Liver (tissue), 9 donors: ENCODE data around the gene TTC7B. TPM values are rescaled to one million over a fixed set of nuclear protein-coding genes. Genes with fewer than 3 reads are reported as not detected.

ENCODE experiments used
- DNase-seq: peaks from one replicate; pipeline ENCODE4 v3.0.0-alpha.2; 2017; ENCODE audit warnings: low spot score
- H3K27ac ChIP-seq, 2 donors: one replicate each; pipeline ENCODE4 v1.7.0; 2013; ENCODE audit warnings: inconsistent platforms in 2 of 2, low read length in 2 of 2, control low read depth in 1 of 2, low read depth in 1 of 2, mild to moderate bottlenecking in 1 of 2
- H3K27me3 ChIP-seq, 4 donors: one replicate each; pipeline versions ENCODE4 v1.6.1 to v1.7.0; 2013; ENCODE audit warnings: low read length in 3 of 4, inconsistent platforms in 1 of 4, mild to moderate bottlenecking in 1 of 4, moderate library complexity in 1 of 4; ENCODE audit not compliant: control insufficient read depth in 4 of 4, insufficient read depth in 4 of 4
- H3K36me3 ChIP-seq, 4 donors: one replicate each; pipeline versions ENCODE4 v1.6.1 to v1.7.0; 2013; ENCODE audit warnings: low read length in 3 of 4, mild to moderate bottlenecking in 3 of 4, low read depth in 1 of 4, moderate library complexity in 1 of 4; ENCODE audit not compliant: control insufficient read depth in 4 of 4, insufficient read depth in 3 of 4
- H3K4me1 ChIP-seq, 4 donors: one replicate each; pipeline versions ENCODE4 v1.6.1 to v1.7.0; 2013; ENCODE audit warnings: low read length in 3 of 4, mild to moderate bottlenecking in 3 of 4, moderate library complexity in 1 of 4; ENCODE audit not compliant: control insufficient read depth in 4 of 4, insufficient read depth in 4 of 4
- H3K4me3 ChIP-seq, 3 donors: one replicate each; pipeline versions ENCODE4 v1.6.1 to v1.7.0; 2013; ENCODE audit warnings: low read length in 3 of 3, control low read depth in 1 of 3, low read depth in 1 of 3, mild to moderate bottlenecking in 1 of 3
- H3K9ac ChIP-seq, 2 donors: one replicate each; pipeline ENCODE4 v1.7.0; 2013; ENCODE audit warnings: low read length in 2 of 2, mild to moderate bottlenecking in 2 of 2, moderate library complexity in 2 of 2, control low read depth in 1 of 2, low read depth in 1 of 2
- H3K9me3 ChIP-seq, 4 donors: one replicate each; pipeline versions ENCODE4 v1.6.1 to v1.7.0; 2013; ENCODE audit warnings: low read length in 3 of 4; ENCODE audit not compliant: control insufficient read depth in 4 of 4
- ATF3 ChIP-seq: IDR thresholded peaks from 2 replicates; pipeline ENCODE4 v1.6.1; 2016; ENCODE audit warnings: antibody characterized with exemption
- EGR1 ChIP-seq, 2 donors: IDR thresholded peaks; 2 replicates each; pipeline ENCODE4 v1.6.1; 2016 to 2018; ENCODE audit warnings: antibody characterized with exemption in 2 of 2, low read depth in 2 of 2
- FOXA1 ChIP-seq: IDR thresholded peaks from 2 replicates; pipeline ENCODE4 v1.6.1; 2016; ENCODE audit warnings: antibody characterized with exemption
- FOXA2 ChIP-seq: IDR thresholded peaks from 2 replicates; pipeline ENCODE4 v1.6.1; 2016; ENCODE audit warnings: antibody characterized with exemption
- GABPA ChIP-seq, 2 donors: IDR thresholded peaks in 1 of 2; conservative IDR thresholded peaks in 1 of 2; 2 replicates each; pipeline ENCODE4 v1.6.1; 2016; ENCODE audit warnings: antibody characterized with exemption in 2 of 2, mild to moderate bottlenecking in 1 of 2, moderate library complexity in 1 of 2
- HNF4A ChIP-seq, 2 donors: conservative IDR thresholded peaks; 2 replicates each; pipeline ENCODE4 v1.6.1; 2016; ENCODE audit warnings: antibody characterized with exemption in 2 of 2, mild to moderate bottlenecking in 2 of 2
- HNF4G ChIP-seq: IDR thresholded peaks from 2 replicates; pipeline ENCODE4 v1.6.1; 2016; ENCODE audit warnings: antibody characterized with exemption
- JUND ChIP-seq, 2 donors: IDR thresholded peaks; 2 replicates each; pipeline ENCODE4 v1.6.1; 2016; ENCODE audit warnings: antibody characterized with exemption in 2 of 2
- MAX ChIP-seq: IDR thresholded peaks from 2 replicates; pipeline ENCODE4 v1.6.1; 2016; ENCODE audit warnings: antibody characterized with exemption
- NR2F2 ChIP-seq: IDR thresholded peaks from 2 replicates; pipeline ENCODE4 v1.6.1; 2016; ENCODE audit warnings: antibody characterized with exemption
- RXRA ChIP-seq, 2 donors: IDR thresholded peaks; 2 replicates each; pipeline ENCODE4 v1.6.1; 2017 to 2018; ENCODE audit warnings: antibody characterized with exemption in 2 of 2, mild to moderate bottlenecking in 1 of 2
- TAF1 ChIP-seq: conservative IDR thresholded peaks from 2 replicates; pipeline ENCODE4 v1.6.1; 2016; ENCODE audit warnings: antibody characterized with exemption, mild to moderate bottlenecking
- YY1 ChIP-seq: IDR thresholded peaks from 2 replicates; pipeline ENCODE4 v1.6.1; 2016; ENCODE audit warnings: antibody characterized with exemption, mild to moderate bottlenecking
- WGBS: extraction: QIAGEN DNeasy Blood & Tissue Kit; methylation state at CpG from one replicate; pipeline ENCODE4 v1.1.7; 2013; 5-methylcytosine and 5-hydroxymethylcytosine counted together
- polyA plus RNA-seq, 2 donors: library from polyadenylated mRNA; stranded (reverse) in 1 of 2; unstranded in 1 of 2; fragments of 200-250 nt in 1 of 2; fragments of >200 nt in 1 of 2; fragmentation: Nextera tagmentation in 1 of 2; extraction: Ambion mirVana in 1 of 2; gene quantifications; one replicate each; pipeline versions ENCODE4 v1.2.1 to v1.2.3, GENCODE V29; 2013 to 2015
- total RNA-seq, 2 donors: library from RNA; depleted of rRNA; stranded (reverse); fragments of >200 nt; gene quantifications; one replicate each; pipeline ENCODE4 v1.2.3, GENCODE V29; 2014
- TF ChIP-seq, protein P1 (sequence below): IDR thresholded peaks from 2 replicates; pipeline ENCODE4 v1.6.1; 2016; ENCODE audit warnings: antibody characterized with exemption
- TF ChIP-seq, protein P2 (sequence below): fragments of 150-350 bp; IDR thresholded peaks from 2 replicates; pipeline ENCODE4 v1.5.1; 2017; ENCODE audit warnings: improper control_type of control experiment, low read depth, low read length; ENCODE audit not compliant: missing input control
- TF ChIP-seq, protein P3 (sequence below): IDR thresholded peaks from 2 replicates; pipeline ENCODE4 v1.6.1; 2016; ENCODE audit warnings: antibody characterized with exemption, mild to moderate bottlenecking
- donor health status: healthy.
- donor health status: healthy.
- donor health status: healthy.
- donor health status: healthy.
- donor health status: healthy.

Gene TTC7B
- total and polyA plus RNA-seq, 4 donors, result 9.1 to 31.0 (median 12.5) TPM

- TF ChIP-seq, protein P1, sequence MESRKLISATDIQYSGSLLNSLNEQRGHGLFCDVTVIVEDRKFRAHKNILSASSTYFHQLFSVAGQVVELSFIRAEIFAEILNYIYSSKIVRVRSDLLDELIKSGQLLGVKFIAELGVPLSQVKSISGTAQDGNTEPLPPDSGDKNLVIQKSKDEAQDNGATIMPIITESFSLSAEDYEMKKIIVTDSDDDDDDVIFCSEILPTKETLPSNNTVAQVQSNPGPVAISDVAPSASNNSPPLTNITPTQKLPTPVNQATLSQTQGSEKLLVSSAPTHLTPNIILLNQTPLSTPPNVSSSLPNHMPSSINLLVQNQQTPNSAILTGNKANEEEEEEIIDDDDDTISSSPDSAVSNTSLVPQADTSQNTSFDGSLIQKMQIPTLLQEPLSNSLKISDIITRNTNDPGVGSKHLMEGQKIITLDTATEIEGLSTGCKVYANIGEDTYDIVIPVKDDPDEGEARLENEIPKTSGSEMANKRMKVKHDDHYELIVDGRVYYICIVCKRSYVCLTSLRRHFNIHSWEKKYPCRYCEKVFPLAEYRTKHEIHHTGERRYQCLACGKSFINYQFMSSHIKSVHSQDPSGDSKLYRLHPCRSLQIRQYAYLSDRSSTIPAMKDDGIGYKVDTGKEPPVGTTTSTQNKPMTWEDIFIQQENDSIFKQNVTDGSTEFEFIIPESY, result no peak
- TF ChIP-seq ATF3 (no peak), FOXA1 (no peak), EGR1 (IDR thresholded peaks at IDR 0.05; ENCODE audit: low read depth in 2 of 2) (no peak), FOXA2 (no peak), GABPA (IDR thresholded peaks at IDR 0.05 in 1 of 2, conservative IDR thresholded peaks at IDR 0.05 in 1 of 2) (no peak), TAF1 (no peak), MAX (no peak)
- TF ChIP-seq, protein P2, sequence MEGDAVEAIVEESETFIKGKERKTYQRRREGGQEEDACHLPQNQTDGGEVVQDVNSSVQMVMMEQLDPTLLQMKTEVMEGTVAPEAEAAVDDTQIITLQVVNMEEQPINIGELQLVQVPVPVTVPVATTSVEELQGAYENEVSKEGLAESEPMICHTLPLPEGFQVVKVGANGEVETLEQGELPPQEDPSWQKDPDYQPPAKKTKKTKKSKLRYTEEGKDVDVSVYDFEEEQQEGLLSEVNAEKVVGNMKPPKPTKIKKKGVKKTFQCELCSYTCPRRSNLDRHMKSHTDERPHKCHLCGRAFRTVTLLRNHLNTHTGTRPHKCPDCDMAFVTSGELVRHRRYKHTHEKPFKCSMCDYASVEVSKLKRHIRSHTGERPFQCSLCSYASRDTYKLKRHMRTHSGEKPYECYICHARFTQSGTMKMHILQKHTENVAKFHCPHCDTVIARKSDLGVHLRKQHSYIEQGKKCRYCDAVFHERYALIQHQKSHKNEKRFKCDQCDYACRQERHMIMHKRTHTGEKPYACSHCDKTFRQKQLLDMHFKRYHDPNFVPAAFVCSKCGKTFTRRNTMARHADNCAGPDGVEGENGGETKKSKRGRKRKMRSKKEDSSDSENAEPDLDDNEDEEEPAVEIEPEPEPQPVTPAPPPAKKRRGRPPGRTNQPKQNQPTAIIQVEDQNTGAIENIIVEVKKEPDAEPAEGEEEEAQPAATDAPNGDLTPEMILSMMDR, result no peak
- TF ChIP-seq, protein P3, sequence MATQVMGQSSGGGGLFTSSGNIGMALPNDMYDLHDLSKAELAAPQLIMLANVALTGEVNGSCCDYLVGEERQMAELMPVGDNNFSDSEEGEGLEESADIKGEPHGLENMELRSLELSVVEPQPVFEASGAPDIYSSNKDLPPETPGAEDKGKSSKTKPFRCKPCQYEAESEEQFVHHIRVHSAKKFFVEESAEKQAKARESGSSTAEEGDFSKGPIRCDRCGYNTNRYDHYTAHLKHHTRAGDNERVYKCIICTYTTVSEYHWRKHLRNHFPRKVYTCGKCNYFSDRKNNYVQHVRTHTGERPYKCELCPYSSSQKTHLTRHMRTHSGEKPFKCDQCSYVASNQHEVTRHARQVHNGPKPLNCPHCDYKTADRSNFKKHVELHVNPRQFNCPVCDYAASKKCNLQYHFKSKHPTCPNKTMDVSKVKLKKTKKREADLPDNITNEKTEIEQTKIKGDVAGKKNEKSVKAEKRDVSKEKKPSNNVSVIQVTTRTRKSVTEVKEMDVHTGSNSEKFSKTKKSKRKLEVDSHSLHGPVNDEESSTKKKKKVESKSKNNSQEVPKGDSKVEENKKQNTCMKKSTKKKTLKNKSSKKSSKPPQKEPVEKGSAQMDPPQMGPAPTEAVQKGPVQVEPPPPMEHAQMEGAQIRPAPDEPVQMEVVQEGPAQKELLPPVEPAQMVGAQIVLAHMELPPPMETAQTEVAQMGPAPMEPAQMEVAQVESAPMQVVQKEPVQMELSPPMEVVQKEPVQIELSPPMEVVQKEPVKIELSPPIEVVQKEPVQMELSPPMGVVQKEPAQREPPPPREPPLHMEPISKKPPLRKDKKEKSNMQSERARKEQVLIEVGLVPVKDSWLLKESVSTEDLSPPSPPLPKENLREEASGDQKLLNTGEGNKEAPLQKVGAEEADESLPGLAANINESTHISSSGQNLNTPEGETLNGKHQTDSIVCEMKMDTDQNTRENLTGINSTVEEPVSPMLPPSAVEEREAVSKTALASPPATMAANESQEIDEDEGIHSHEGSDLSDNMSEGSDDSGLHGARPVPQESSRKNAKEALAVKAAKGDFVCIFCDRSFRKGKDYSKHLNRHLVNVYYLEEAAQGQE, result no peak
- H3K4me1 ChIP-seq, result no peaks in the 10 kb centered on the region
- H3K9ac ChIP-seq, result no peak overlapping the region
- DNase-seq, result no peak
- no peaks in the 10 kb centered on the region for H3K27me3 ChIP-seq
- peaks cover 0 to 4% (median 3%) of the 10 kb centered on the region in 4 donors for H3K36me3 ChIP-seq
- no peak overlapping the region for H3K27ac ChIP-seq
- 94% methylated on average over 7 of the region's 7 CpGs for WGBS
- H3K4me3 ChIP-seq, result no peak overlapping the region
- H3K9me3 ChIP-seq, result no peaks in the 10 kb centered on the region
Measured at GRCh38 chr14:90561920-90562319, 254.3 kb downstream of the TTC7B start.

DNA sequence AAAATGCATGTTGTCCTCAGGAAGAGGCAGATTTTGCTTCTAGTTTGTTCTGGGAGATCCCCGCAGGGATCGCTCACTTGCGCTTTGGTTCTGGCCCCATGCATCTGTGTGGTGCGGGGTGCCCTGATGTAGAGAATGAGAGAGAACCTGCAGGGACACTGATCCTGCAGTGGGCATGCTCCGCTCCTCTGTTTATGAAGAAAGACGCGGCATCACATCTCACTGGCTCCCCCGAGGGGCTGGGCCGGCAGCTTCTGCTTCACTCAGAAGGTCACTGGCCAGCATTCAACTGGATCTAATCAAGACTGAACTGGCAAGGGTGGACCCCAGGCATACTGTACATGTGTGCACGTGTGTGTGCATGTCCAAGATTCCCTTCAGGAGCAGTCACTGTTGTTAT is 255.2 kb downstream of the TTC7B start:
- Histone ChIP-seq H3K9me3 (no peaks in the 10 kb centered on the region), H3K36me3 (peaks cover 0 to 4% (median 3%) of the 10 kb centered on the region in 4 donors), H3K27me3 (no peaks in the 10 kb centered on the region), H3K4me1 (no peaks in the 10 kb centered on the region), H3K9ac (no peak overlapping the region), H3K27ac (no peak overlapping the region), H3K4me3 (no peak overlapping the region)
- TF ChIP-seq TAF1, result no peak
- no peak for TF ChIP-seq EGR1 (IDR thresholded peaks at IDR 0.05; ENCODE audit: low read depth in 2 of 2)
- TF ChIP-seq RXRA (IDR thresholded peaks at IDR 0.05), result no peak
- TF ChIP-seq HNF4G, result no peak
- no peak for TF ChIP-seq NR2F2
- TF ChIP-seq, protein P1, result no peak
- no peak for TF ChIP-seq FOXA2
- no peak for TF ChIP-seq JUND (IDR thresholded peaks at IDR 0.05)
- no peak for TF ChIP-seq HNF4A (conservative IDR thresholded peaks at IDR 0.05)
- no peak for TF ChIP-seq YY1
- DNase-seq, result no peak
- 95% methylated on average over 10 of the region's 10 CpGs for WGBS
